HepG2 (cell line): Measurements from ENCODE around the gene LSS. TPM values are rescaled to one million over a fixed set of nuclear protein-coding genes. Genes with fewer than 3 reads are reported as not detected.
A peak's percentile ranks its signal among the peaks of the same experiment; 100 is the strongest.

Source experiments
- GFI1 ChIP-seq: sonication (generic); formaldehyde crosslinking; IDR thresholded peaks from 2 replicates; pipeline ENCODE4 v1.5.0; 2020; ENCODE audit warnings: missing genetic modification reagents, mild to moderate bottlenecking, borderline replicate concordance
- KLF12 ChIP-seq: sonication (generic); formaldehyde crosslinking; IDR thresholded peaks from 2 replicates; pipeline ENCODE4 v1.4.0; 2020; ENCODE audit warnings: missing genetic modification reagents, borderline replicate concordance
- MTF2 ChIP-seq: sonication (generic); formaldehyde crosslinking; IDR thresholded peaks from 2 replicates; pipeline ENCODE4 v1.5.0; 2020; ENCODE audit warnings: missing genetic modification reagents, borderline replicate concordance
- PAWR ChIP-seq: sonication (generic); formaldehyde crosslinking; IDR thresholded peaks from 2 replicates; pipeline ENCODE4 v1.4.0; 2020; ENCODE audit warnings: missing genetic modification reagents, mild to moderate bottlenecking, borderline replicate concordance
- PCBP1 ChIP-seq: fragments of 200-400 bp; formaldehyde crosslinking; IDR thresholded peaks from 2 replicates; pipeline ENCODE4 v1.6.1; 2017; ENCODE audit warnings: mild to moderate bottlenecking, low read depth, low read length, borderline replicate concordance
- PITX1 ChIP-seq: sonication (generic); formaldehyde crosslinking; IDR thresholded peaks from 2 replicates; pipeline ENCODE4 v1.5.1; 2020; ENCODE audit warnings: mild to moderate bottlenecking, missing genetic modification reagents
- SAP130 ChIP-seq: IDR thresholded peaks from 2 replicates; pipeline ENCODE4 v1.6.1; 2016; ENCODE audit warnings: low read depth
- SNAPC2 ChIP-seq: sonication (generic); formaldehyde crosslinking; IDR thresholded peaks from 2 replicates; pipeline ENCODE4 v1.8.1; 2022; ENCODE audit warnings: mild to moderate bottlenecking, missing genetic modification reagents
- SRY ChIP-seq: sonication (generic); formaldehyde crosslinking; IDR thresholded peaks from 2 replicates; pipeline ENCODE4 v1.8.0; 2022; ENCODE audit warnings: mild to moderate bottlenecking, missing genetic modification reagents
- TMF1 ChIP-seq: sonication (generic); formaldehyde crosslinking; IDR thresholded peaks from 2 replicates; pipeline ENCODE4 v1.8.1; 2022; ENCODE audit warnings: low read depth, missing genetic modification reagents
- ZNF124 ChIP-seq: sonication (generic); formaldehyde crosslinking; IDR thresholded peaks from 2 replicates; pipeline ENCODE4 v1.4.0; 2020; ENCODE audit warnings: missing genetic modification reagents
- ZNF263 ChIP-seq: sonication (generic); formaldehyde crosslinking; IDR thresholded peaks from 2 replicates; pipeline ENCODE4 v1.4.0; 2020; ENCODE audit warnings: missing genetic modification reagents
- ZNF614 ChIP-seq: IDR thresholded peaks from 2 replicates; pipeline ENCODE4 v1.6.1; 2018; ENCODE audit warnings: missing biosample characterization, missing genetic modification reagents, inconsistent platforms, borderline replicate concordance
- ZNF773 ChIP-seq: sonication (generic); formaldehyde crosslinking; IDR thresholded peaks from 2 replicates; pipeline ENCODE4 v1.4.0; 2020; ENCODE audit warnings: missing genetic modification reagents, borderline replicate concordance
- polyA plus RNA-seq, 8 experiments: library from polyadenylated mRNA; depleted of rRNA in 3 of 8; stranded (reverse) in 7 of 8; unstranded in 1 of 8; fragments of >200 nt; fragmentation: Illumina TruSeq in 4 of 8; extraction: Trizol in 4 of 8; gene quantifications; 2 replicates each; pipeline versions ENCODE4 v1.2.1 to v1.2.3, GENCODE V29; 2011 to 2016; ENCODE audit warnings: low read depth in 4 of 8, missing spikeins in 1 of 8, mixed read lengths in 1 of 8; ENCODE audit not compliant: insufficient read depth in 1 of 8
- total RNA-seq, 5 experiments: library from RNA; depleted of rRNA; stranded (reverse); fragments of >200 nt; fragmentation: Illumina TruSeq; extraction: Trizol; gene quantifications; 2 replicates each; pipeline ENCODE4 v1.2.3, GENCODE V29; 2016; ENCODE audit warnings: low read depth in 1 of 5
- TF ChIP-seq, protein P1 (sequence below): sonication (generic); formaldehyde crosslinking; IDR thresholded peaks from 2 replicates; pipeline ENCODE4 v1.4.0; 2020; ENCODE audit warnings: mild to moderate bottlenecking, missing genetic modification reagents
- TF ChIP-seq, protein P2 (sequence below): sonication (generic); formaldehyde crosslinking; IDR thresholded peaks from 2 replicates; pipeline ENCODE4 v1.5.0; 2020; ENCODE audit warnings: mild to moderate bottlenecking, missing genetic modification reagents, borderline replicate concordance
- TF ChIP-seq, protein P3 (sequence below): sonication (generic); formaldehyde crosslinking; IDR thresholded peaks from 2 replicates; pipeline ENCODE4 v1.5.1; 2020; ENCODE audit warnings: missing genetic modification reagents, mild to moderate bottlenecking, borderline replicate concordance
- TF ChIP-seq, protein P4 (sequence below): sonication (generic); formaldehyde crosslinking; IDR thresholded peaks from 2 replicates; pipeline ENCODE4 v1.5.0; 2020; ENCODE audit warnings: missing genetic modification reagents

LSS gene
- total and polyA plus RNA-seq, 2 of the 13 experiments (the other 11 are each of a cell fraction or from before 2014, with no cell fraction given) = 72.6 to 113 TPM

DNA sequence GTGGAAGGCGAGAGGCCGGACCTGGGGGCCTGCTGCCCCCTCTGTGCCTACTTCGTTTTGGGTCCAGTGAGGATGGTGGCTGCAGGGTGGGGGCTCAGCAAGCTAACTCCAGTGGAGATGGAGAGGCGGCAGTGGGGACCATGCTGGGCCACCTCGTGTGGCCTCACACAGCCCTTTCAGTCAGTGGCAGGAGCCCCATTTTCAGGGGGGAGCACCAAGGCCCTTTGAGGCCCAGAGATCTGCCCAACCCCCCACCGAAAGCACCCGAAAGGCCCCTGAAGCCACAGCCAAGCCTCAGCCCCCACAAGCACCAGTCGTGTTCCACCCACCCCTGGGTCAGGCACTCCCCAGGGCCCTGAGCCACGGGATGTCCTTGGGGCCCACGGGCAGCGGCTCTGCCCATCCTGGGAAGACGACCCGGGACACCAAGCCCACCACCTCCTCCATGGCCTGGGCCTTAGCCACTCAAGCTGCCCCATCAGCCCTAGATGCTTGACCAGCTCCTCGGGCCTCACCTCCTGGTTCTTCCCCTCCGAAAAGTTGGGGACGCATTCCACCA is 73.5 kb downstream of the LSS start (continued):
- TF ChIP-seq, protein P1, sequence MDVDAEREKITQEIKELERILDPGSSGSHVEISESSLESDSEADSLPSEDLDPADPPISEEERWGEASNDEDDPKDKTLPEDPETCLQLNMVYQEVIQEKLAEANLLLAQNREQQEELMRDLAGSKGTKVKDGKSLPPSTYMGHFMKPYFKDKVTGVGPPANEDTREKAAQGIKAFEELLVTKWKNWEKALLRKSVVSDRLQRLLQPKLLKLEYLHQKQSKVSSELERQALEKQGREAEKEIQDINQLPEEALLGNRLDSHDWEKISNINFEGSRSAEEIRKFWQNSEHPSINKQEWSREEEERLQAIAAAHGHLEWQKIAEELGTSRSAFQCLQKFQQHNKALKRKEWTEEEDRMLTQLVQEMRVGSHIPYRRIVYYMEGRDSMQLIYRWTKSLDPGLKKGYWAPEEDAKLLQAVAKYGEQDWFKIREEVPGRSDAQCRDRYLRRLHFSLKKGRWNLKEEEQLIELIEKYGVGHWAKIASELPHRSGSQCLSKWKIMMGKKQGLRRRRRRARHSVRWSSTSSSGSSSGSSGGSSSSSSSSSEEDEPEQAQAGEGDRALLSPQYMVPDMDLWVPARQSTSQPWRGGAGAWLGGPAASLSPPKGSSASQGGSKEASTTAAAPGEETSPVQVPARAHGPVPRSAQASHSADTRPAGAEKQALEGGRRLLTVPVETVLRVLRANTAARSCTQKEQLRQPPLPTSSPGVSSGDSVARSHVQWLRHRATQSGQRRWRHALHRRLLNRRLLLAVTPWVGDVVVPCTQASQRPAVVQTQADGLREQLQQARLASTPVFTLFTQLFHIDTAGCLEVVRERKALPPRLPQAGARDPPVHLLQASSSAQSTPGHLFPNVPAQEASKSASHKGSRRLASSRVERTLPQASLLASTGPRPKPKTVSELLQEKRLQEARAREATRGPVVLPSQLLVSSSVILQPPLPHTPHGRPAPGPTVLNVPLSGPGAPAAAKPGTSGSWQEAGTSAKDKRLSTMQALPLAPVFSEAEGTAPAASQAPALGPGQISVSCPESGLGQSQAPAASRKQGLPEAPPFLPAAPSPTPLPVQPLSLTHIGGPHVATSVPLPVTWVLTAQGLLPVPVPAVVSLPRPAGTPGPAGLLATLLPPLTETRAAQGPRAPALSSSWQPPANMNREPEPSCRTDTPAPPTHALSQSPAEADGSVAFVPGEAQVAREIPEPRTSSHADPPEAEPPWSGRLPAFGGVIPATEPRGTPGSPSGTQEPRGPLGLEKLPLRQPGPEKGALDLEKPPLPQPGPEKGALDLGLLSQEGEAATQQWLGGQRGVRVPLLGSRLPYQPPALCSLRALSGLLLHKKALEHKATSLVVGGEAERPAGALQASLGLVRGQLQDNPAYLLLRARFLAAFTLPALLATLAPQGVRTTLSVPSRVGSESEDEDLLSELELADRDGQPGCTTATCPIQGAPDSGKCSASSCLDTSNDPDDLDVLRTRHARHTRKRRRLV (CRISPR knock-in tag) = peak; percentile 89; the same call in 1 of the 2 replicates
- TF ChIP-seq TMF1 (CRISPR knock-in tag) (peak; percentile 55; the same call in 1 of the 2 replicates), PCBP1 (no peak), SNAPC2 (CRISPR knock-in tag) (peak; percentile 87), SRY (CRISPR knock-in tag) (0 out of 2 replicates have a peak, but pooled peaks have one; percentile 47), MTF2 (CRISPR knock-in tag) (no peak), ZNF614 (CRISPR knock-in tag) (no peak), SAP130 (CRISPR knock-in tag) (no peak), KLF12 (CRISPR knock-in tag) (no peak), ZNF124 (CRISPR knock-in tag) (no peak), GFI1 (CRISPR knock-in tag) (no peak), ZNF263 (CRISPR knock-in tag) (no peak; the same call in 1 of the 2 replicates), PAWR (CRISPR knock-in tag) (no peak), ZNF773 (CRISPR knock-in tag) (0 out of 2 replicates have a peak, but pooled peaks have one; percentile 9), PITX1 (peak; percentile 62; the same call in 1 of the 2 replicates)
- TF ChIP-seq, protein P2, sequence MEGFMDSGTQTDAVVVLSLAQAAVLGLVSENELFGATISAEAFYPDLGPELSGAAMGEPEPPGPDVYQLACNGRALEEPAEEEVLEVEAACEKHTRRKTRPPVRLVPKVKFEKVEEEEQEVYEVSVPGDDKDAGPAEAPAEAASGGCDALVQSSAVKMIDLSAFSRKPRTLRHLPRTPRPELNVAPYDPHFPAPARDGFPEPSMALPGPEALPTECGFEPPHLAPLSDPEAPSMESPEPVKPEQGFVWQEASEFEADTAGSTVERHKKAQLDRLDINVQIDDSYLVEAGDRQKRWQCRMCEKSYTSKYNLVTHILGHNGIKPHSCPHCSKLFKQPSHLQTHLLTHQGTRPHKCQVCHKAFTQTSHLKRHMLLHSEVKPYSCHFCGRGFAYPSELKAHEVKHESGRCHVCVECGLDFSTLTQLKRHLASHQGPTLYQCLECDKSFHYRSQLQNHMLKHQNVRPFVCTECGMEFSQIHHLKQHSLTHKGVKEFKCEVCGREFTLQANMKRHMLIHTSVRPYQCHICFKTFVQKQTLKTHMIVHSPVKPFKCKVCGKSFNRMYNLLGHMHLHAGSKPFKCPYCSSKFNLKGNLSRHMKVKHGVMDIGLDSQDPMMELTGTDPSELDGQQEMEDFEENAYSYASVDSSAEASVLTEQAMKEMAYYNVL (CRISPR knock-in tag) = peak; percentile 27; the same call in 1 of the 2 replicates
- TF ChIP-seq, protein P3, sequence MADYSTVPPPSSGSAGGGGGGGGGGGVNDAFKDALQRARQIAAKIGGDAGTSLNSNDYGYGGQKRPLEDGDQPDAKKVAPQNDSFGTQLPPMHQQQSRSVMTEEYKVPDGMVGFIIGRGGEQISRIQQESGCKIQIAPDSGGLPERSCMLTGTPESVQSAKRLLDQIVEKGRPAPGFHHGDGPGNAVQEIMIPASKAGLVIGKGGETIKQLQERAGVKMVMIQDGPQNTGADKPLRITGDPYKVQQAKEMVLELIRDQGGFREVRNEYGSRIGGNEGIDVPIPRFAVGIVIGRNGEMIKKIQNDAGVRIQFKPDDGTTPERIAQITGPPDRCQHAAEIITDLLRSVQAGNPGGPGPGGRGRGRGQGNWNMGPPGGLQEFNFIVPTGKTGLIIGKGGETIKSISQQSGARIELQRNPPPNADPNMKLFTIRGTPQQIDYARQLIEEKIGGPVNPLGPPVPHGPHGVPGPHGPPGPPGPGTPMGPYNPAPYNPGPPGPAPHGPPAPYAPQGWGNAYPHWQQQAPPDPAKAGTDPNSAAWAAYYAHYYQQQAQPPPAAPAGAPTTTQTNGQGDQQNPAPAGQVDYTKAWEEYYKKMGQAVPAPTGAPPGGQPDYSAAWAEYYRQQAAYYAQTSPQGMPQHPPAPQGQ (CRISPR knock-in tag) = peak; percentile 5; the same call in 1 of the 2 replicates
- TF ChIP-seq, protein P4, sequence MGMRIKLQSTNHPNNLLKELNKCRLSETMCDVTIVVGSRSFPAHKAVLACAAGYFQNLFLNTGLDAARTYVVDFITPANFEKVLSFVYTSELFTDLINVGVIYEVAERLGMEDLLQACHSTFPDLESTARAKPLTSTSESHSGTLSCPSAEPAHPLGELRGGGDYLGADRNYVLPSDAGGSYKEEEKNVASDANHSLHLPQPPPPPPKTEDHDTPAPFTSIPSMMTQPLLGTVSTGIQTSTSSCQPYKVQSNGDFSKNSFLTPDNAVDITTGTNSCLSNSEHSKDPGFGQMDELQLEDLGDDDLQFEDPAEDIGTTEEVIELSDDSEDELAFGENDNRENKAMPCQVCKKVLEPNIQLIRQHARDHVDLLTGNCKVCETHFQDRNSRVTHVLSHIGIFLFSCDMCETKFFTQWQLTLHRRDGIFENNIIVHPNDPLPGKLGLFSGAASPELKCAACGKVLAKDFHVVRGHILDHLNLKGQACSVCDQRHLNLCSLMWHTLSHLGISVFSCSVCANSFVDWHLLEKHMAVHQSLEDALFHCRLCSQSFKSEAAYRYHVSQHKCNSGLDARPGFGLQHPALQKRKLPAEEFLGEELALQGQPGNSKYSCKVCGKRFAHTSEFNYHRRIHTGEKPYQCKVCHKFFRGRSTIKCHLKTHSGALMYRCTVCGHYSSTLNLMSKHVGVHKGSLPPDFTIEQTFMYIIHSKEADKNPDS (CRISPR knock-in tag) = peak; percentile 60; the same call in 1 of the 2 replicates
